BLaER1 (cell line): ENCODE data around the gene SOX4.

Experiments used
- H3K27ac ChIP-seq: shearing (Covaris generic); formaldehyde crosslinking; 2 replicates; pipeline ENCODE4 v1.8.1; 2022
- H3K27me3 ChIP-seq: shearing (Covaris generic); formaldehyde crosslinking; 2 replicates; pipeline ENCODE4 v1.8.1; 2022
- H3K36me3 ChIP-seq: shearing (Covaris generic); formaldehyde crosslinking; 2 replicates; pipeline ENCODE4 v1.8.1; 2022
- H3K4me1 ChIP-seq: shearing (Covaris generic); formaldehyde crosslinking; 2 replicates; pipeline ENCODE4 v1.8.1; 2022
- H3K4me2 ChIP-seq: shearing (Covaris generic); formaldehyde crosslinking; 2 replicates; pipeline ENCODE4 v1.8.1; 2022
- H3K4me3 ChIP-seq: shearing (Covaris generic); formaldehyde crosslinking; 2 replicates; pipeline ENCODE4 v1.8.1; 2022
- H3K9ac ChIP-seq: shearing (Covaris generic); formaldehyde crosslinking; 2 replicates; pipeline ENCODE4 v1.8.1; 2022
- H3K9me3 ChIP-seq: shearing (Covaris generic); formaldehyde crosslinking; 2 replicates; pipeline ENCODE4 v1.8.1; 2022
- H4K20me1 ChIP-seq: shearing (Covaris generic); formaldehyde crosslinking; 2 replicates; pipeline ENCODE4 v1.8.1; 2022
- Cebpa-rat ChIP-seq: shearing (Covaris generic); IDR thresholded peaks from 2 replicates; pipeline ENCODE4 v1.8.1; 2022

Gene SOX4

GRCh38 chr6:21597801-21598673, 4.5 kb downstream of the SOX4 start:
- H3K27ac ChIP-seq: peak overlapping the region; percentile 98
- TF ChIP-seq Cebpa-rat: no peak
- H3K9ac ChIP-seq: peak overlapping the region; percentile 99
- H3K9me3 ChIP-seq: peaks cover 27% of the 10 kb centered on the region
- peak overlapping the region; percentile 96 for H3K4me3 ChIP-seq
- H4K20me1 ChIP-seq: peaks cover 57% of the 10 kb centered on the region
- no peaks in the 10 kb centered on the region for H3K27me3 ChIP-seq
- H3K4me2 ChIP-seq: peak overlapping the region; percentile 96
- H3K4me1 ChIP-seq: peaks cover 42% of the 10 kb centered on the region
- peaks cover 69% of the 10 kb centered on the region for H3K36me3 ChIP-seq

- H3K36me3 ChIP-seq: peaks cover 69% of the 10 kb centered on the region
- no peaks in the 10 kb centered on the region for H3K27me3 ChIP-seq
- H3K9me3 ChIP-seq: peaks cover 27% of the 10 kb centered on the region
- H3K4me2 ChIP-seq: peak overlapping the region; percentile 96
- H4K20me1 ChIP-seq: peaks cover 56% of the 10 kb centered on the region
- H3K4me3 ChIP-seq: peak overlapping the region; percentile 96
- TF ChIP-seq Cebpa-rat: no peak
- H3K27ac ChIP-seq: peak overlapping the region; percentile 98
- H3K9ac ChIP-seq: peak overlapping the region; percentile 99
- H3K4me1 ChIP-seq: peaks cover 47% of the 10 kb centered on the region
These were observed 5.1 kb downstream of the SOX4 start for GRCh38 chr6:21598674-21599023.

GRCh38 chr6:21599051-21599696, 5.6 kb downstream of the SOX4 start:
- Histone ChIP-seq H4K20me1 (peaks cover 51% of the 10 kb centered on the region), H3K27ac (peak overlapping the region; percentile 98), H3K9ac (peak overlapping the region; percentile 99), H3K9me3 (peaks cover 27% of the 10 kb centered on the region), H3K4me3 (peak overlapping the region; percentile 96), H3K36me3 (peaks cover 69% of the 10 kb centered on the region), H3K4me1 (peaks cover 52% of the 10 kb centered on the region), H3K27me3 (no peaks in the 10 kb centered on the region), H3K4me2 (peak overlapping the region; percentile 96)
- no peak for TF ChIP-seq Cebpa-rat

GRCh38 chr6:21601339-21601923, 7.9 kb downstream of the SOX4 start:
- Histone ChIP-seq H3K9ac (peak overlapping the region; percentile 99), H3K27ac (peak overlapping the region; percentile 98)

GRCh38 chr6:21601932-21602390, 8.4 kb downstream of the SOX4 start:
- H3K4me1 ChIP-seq: peaks cover 80% of the 10 kb centered on the region
- peak overlapping the region; percentile 96 for H3K4me2 ChIP-seq
- H3K9me3 ChIP-seq: peaks cover 26% of the 10 kb centered on the region
- TF ChIP-seq Cebpa-rat: no peak
- peaks cover 52% of the 10 kb centered on the region for H3K36me3 ChIP-seq
- peak overlapping the region; percentile 98 for H3K27ac ChIP-seq
- peak overlapping the region; percentile 99 for H3K9ac ChIP-seq
- H4K20me1 ChIP-seq: peaks cover 23% of the 10 kb centered on the region
- peak overlapping the region; percentile 96; the same call in 1 of the 2 replicates for H3K4me3 ChIP-seq
- no peaks in the 10 kb centered on the region for H3K27me3 ChIP-seq

More at GRCh38 chr6:21601339-21601923, 7.9 kb downstream of the SOX4 start:
- H3K9me3 ChIP-seq: peaks cover 21% of the 10 kb centered on the region
- H3K27me3 ChIP-seq: no peaks in the 10 kb centered on the region
- peak overlapping the region; percentile 96 for H3K4me3 ChIP-seq
- peak overlapping the region; percentile 96 for H3K4me2 ChIP-seq
- peaks cover 28% of the 10 kb centered on the region for H4K20me1 ChIP-seq
- TF ChIP-seq Cebpa-rat: no peak
- peaks cover 75% of the 10 kb centered on the region for H3K4me1 ChIP-seq
- peaks cover 51% of the 10 kb centered on the region for H3K36me3 ChIP-seq

GRCh38 chr6:21603082-21603952, 9.8 kb downstream of the SOX4 start:
- Histone ChIP-seq H3K9ac (peak overlapping the region; percentile 99), H3K4me2 (peak overlapping the region; percentile 96), H3K27ac (peak overlapping the region; percentile 98), H3K4me1 (peaks cover 83% of the 10 kb centered on the region), H3K36me3 (peaks cover 50% of the 10 kb centered on the region), H3K27me3 (no peaks in the 10 kb centered on the region), H3K9me3 (peaks cover 39% of the 10 kb centered on the region), H4K20me1 (peaks cover 10% of the 10 kb centered on the region), H3K4me3 (peak overlapping the region; percentile 17)
- TF ChIP-seq Cebpa-rat: no peak

- Histone ChIP-seq H3K36me3 (peaks cover 42% of the 10 kb centered on the region), H3K9ac (peak overlapping the region; percentile 99), H3K4me1 (peaks cover 81% of the 10 kb centered on the region), H3K9me3 (peaks cover 47% of the 10 kb centered on the region), H3K4me2 (peak overlapping the region; percentile 96), H3K4me3 (peak overlapping the region; percentile 17), H4K20me1 (peaks cover 2% of the 10 kb centered on the region; the same call in 1 of the 2 replicates), H3K27me3 (no peaks in the 10 kb centered on the region), H3K27ac (peak overlapping the region; percentile 98)
- TF ChIP-seq Cebpa-rat: no peak
These were observed 10.5 kb downstream of the SOX4 start for GRCh38 chr6:21604081-21604480.

- Histone ChIP-seq H3K4me2 (peak overlapping the region; percentile 96), H3K4me1 (peaks cover 77% of the 10 kb centered on the region), H4K20me1 (no peaks in the 10 kb centered on the region), H3K36me3 (peaks cover 36% of the 10 kb centered on the region), H3K27ac (peak overlapping the region; percentile 98), H3K9me3 (peaks cover 58% of the 10 kb centered on the region), H3K27me3 (no peaks in the 10 kb centered on the region), H3K4me3 (0 out of 2 replicates have a peak overlapping the region, but pooled peaks have one; percentile 17), H3K9ac (peak overlapping the region; percentile 99)
- no peak for TF ChIP-seq Cebpa-rat
These were observed 11.6 kb downstream of the SOX4 start for GRCh38 chr6:21605166-21605565.

GRCh38 chr6:21608601-21609000, 15.1 kb downstream of the SOX4 start:
- no peak for TF ChIP-seq Cebpa-rat
- H3K4me3 ChIP-seq: no peak overlapping the region
- peaks cover 15% of the 10 kb centered on the region; the same call in 1 of the 2 replicates for H3K36me3 ChIP-seq
- H3K9ac ChIP-seq: no peak overlapping the region
- H3K4me2 ChIP-seq: no peak overlapping the region
- peaks cover 58% of the 10 kb centered on the region for H3K4me1 ChIP-seq
- H4K20me1 ChIP-seq: no peaks in the 10 kb centered on the region
- no peak overlapping the region for H3K27ac ChIP-seq
- peaks cover 49% of the 10 kb centered on the region for H3K9me3 ChIP-seq
- H3K27me3 ChIP-seq: no peaks in the 10 kb centered on the region
